NB4 (cell line): ENCODE data around the gene LRRK1.

Source experiments
- CTCF ChIP-seq: IDR thresholded peaks from one replicate; pipeline ENCODE4 v1.5.1; 2012; ENCODE audit warnings: low read depth, low read length
- POLR2A ChIP-seq: IDR thresholded peaks from 2 replicates; pipeline ENCODE4 v1.6.1; 2011; ENCODE audit warnings: mild to moderate bottlenecking; ENCODE audit not compliant: insufficient read length; ENCODE audit errors: extremely low read depth

- TF ChIP-seq CTCF (no peak), POLR2A (no peak)
Observed at GRCh38 chr15:101054991-101055390, 135.8 kb downstream of the LRRK1 start.
